GM12872 (cell line): ENCODE data around the gene NHERF1.

ENCODE experiments used
- CTCF ChIP-seq: IDR thresholded peaks from 3 replicates; pipeline ENCODE4 v1.5.1; 2011; ENCODE audit warnings: low read depth, mild to moderate bottlenecking, low read length, moderate library complexity; ENCODE audit not compliant: insufficient read depth

NHERF1 gene

GRCh38 chr17:74782571-74782970 lies 34.1 kb downstream of the NHERF1 start:
- TF ChIP-seq CTCF = no peak

- no peak for TF ChIP-seq CTCF
Measured at GRCh38 chr17:74784125-74784810, 35.8 kb downstream of the NHERF1 start.

GRCh38 chr17:74785096-74785980 lies 36.9 kb downstream of the NHERF1 start:
- TF ChIP-seq CTCF = 0 out of 3 replicates have a peak, but pooled peaks have one; percentile 9

DNA sequence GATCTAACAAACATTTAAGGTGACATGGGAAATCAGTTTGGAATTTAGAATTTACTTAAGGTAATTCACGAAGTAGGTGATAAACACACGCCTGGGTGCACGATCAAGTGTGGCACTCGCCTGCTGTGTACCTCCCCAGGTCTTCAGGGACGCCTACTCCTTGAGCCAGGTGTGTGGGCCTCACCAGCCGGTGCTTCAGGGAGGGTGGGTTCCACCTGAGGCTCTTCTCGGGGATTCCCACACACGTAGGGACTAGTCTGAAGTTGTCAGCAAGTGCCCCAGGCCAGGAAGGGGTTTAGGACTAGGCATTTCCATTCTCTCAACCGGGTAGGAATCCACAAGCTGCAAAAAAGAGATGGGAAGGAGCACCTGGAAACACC lies 37.5 kb downstream of the NHERF1 start:
- no peak for TF ChIP-seq CTCF

DNA sequence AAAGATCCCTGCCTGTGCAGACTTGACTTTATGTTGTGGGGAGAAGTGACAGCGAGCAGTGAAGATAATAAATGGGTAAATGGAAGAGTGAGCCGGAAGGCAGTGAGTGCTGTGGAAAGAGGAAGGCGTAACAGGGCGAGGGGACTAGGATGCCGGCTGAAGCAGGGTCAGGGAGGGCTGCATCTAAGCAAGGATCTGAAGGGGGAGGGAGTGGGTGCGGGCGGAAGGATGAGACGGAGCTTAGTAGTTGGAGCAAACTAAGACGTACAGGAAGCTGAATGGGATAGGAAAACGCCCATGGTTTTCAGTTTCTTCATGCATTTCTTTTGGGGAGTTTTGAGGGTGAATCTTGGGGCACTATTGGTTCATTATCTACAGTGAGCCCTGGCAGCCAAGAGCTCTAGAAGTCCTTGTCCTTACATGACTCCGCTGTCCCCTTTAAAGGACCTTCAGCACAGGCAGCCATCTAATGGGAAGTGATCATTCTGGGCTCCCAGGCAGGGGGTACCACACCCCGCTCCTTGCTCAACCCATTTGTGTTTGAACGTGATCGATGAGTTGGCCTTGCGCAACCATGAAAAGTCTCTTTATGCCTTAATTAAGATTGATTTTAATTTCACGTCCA lies 38.1 kb downstream of the NHERF1 start:
- no peak for TF ChIP-seq CTCF

DNA sequence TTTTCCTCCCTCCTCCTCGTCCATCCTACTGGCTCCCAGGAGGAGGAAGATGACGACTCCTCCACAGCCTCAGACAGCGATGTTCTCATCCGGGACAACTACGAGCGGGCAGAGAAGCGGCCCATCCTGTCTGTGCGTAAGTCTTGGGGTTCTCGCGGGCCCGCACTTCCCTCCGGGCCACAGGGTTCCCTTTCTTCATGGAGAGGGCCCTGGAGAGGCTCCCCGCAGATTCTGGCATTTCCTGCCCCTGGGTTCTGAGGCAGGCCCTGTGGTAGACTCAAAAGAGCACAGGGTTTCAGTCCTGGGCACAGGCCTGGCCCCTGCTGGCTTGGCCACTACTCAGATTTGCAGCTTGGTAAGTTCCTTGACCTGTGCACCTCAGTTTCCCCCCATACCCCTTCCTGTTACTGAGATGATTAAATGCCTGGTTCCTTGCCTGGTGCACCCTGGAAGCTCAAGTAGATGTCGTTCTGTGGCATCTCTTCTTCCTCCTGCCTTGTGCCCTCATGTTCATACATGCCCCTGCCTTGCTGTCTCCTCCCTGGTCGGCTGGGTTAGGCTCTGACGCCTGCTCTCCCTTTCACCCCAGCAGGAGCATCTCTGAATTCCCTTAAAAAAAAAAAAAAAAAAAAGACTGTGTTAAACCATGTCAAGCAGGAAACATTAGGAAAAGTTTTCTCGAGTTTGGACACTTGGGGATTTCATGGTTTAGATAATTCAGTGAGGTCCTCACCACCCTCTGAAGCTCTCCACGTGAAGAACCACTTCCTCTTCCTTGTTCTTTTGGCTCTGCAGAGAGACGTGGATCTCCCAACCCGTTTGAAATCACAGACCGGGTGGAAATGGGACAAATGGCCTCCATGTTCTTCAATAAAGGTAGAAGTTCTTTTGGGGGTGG lies 42.0 kb downstream of the NHERF1 start:
- no peak for TF ChIP-seq CTCF
